OCI-LY1 (cell line): ENCODE data around the gene SYNDIG1.

Experiments
- H2AFZ ChIP-seq: fragments of 200-600 bp; sonication (generic), shearing (Covaris generic); 2 replicates; pipeline ENCODE4 v1.6.0; 2014; ENCODE audit warnings: antibody characterized with exemption, mild to moderate bottlenecking, low read length
- H3F3A ChIP-seq: fragments of 200-600 bp; sonication (generic), shearing (Covaris generic); 2 replicates; pipeline ENCODE4 v1.6.0; 2014; ENCODE audit warnings: mild to moderate bottlenecking, antibody characterized with exemption, low read length, moderate library complexity; ENCODE audit not compliant: insufficient read depth
- H3K27ac ChIP-seq: fragments of 200-600 bp; sonication (generic); 2 replicates; pipeline ENCODE4 v1.5.1; 2014; ENCODE audit warnings: low read length, mixed run types, mild to moderate bottlenecking, low read depth; ENCODE audit not compliant: poor library complexity, severe bottlenecking
- H3K27me3 ChIP-seq: fragments of 200-600 bp; sonication (generic); 2 replicates; pipeline ENCODE4 v1.6.0; 2014; ENCODE audit warnings: antibody characterized with exemption, mild to moderate bottlenecking, low read length, moderate library complexity; ENCODE audit not compliant: insufficient read depth
- H3K36me3 ChIP-seq: fragments of 200-600 bp; sonication (generic); 2 replicates; pipeline ENCODE4 v1.6.1; 2014; ENCODE audit warnings: mild to moderate bottlenecking, antibody characterized with exemption, low read length, moderate library complexity, mixed read lengths; ENCODE audit not compliant: insufficient read depth
- H3K4me1 ChIP-seq: fragments of 200-600 bp; sonication (generic); 2 replicates; pipeline ENCODE4 v1.5.1; 2014; ENCODE audit warnings: mild to moderate bottlenecking, low read length, moderate library complexity; ENCODE audit not compliant: insufficient read depth, severe bottlenecking
- H3K4me2 ChIP-seq: fragments of 200-600 bp; sonication (generic), shearing (Covaris generic); 2 replicates; pipeline ENCODE4 v1.6.1; 2014; ENCODE audit warnings: low read length
- H3K4me3 ChIP-seq: fragments of 200-600 bp; sonication (generic); 2 replicates; pipeline ENCODE4 v1.5.1; 2014; ENCODE audit warnings: low read length, low read depth, mild to moderate bottlenecking, mixed read lengths; ENCODE audit not compliant: poor library complexity, severe bottlenecking
- H3K79me2 ChIP-seq: fragments of 200-600 bp; shearing (Covaris generic); 2 replicates; pipeline ENCODE4 v1.6.1; 2016; ENCODE audit warnings: mixed run types, low read length, mixed read lengths; ENCODE audit not compliant: insufficient read depth
- H3K9ac ChIP-seq: fragments of 200-600 bp; sonication (generic), shearing (Covaris generic); 2 replicates; pipeline ENCODE4 v1.6.1; 2014; ENCODE audit warnings: mild to moderate bottlenecking, low read length, mixed read lengths
- H3K9me2 ChIP-seq: fragments of 200-600 bp; sonication (generic), shearing (Covaris generic); 2 replicates; pipeline ENCODE4 v1.6.1; 2014; ENCODE audit warnings: low read depth, mild to moderate bottlenecking, low read length, mixed read lengths
- H3K9me3 ChIP-seq: fragments of 200-600 bp; shearing (Covaris generic); 2 replicates; pipeline ENCODE4 v1.6.1; 2014; ENCODE audit warnings: low read length, mixed read lengths
- H4K20me1 ChIP-seq: fragments of 200-600 bp; sonication (generic), shearing (Covaris generic); 2 replicates; pipeline ENCODE4 v1.6.0; 2016; ENCODE audit warnings: mild to moderate bottlenecking, low read length; ENCODE audit not compliant: insufficient read depth
- CTCF ChIP-seq: fragments of 200-600 bp; sonication (generic), shearing (Covaris generic); IDR thresholded peaks from 2 replicates; pipeline ENCODE4 v1.5.1; 2017; ENCODE audit warnings: mild to moderate bottlenecking, antibody characterized with exemption, low read length, moderate library complexity, mixed read lengths
- EZH2 ChIP-seq: fragments of 200-600 bp; sonication (generic), shearing (Covaris generic); IDR thresholded peaks from 2 replicates; pipeline ENCODE4 v1.8.0; 2017; ENCODE audit warnings: borderline replicate concordance, mixed run types, mild to moderate bottlenecking, antibody characterized with exemption, low read length, moderate library complexity, mixed read lengths

The SYNDIG1 gene

GRCh38 chr20:24469116-24469893 is at the start of gene SYNDIG1:
TSS of gene SYNDIG1 (plus strand) at chr20:24469629. CDS start at chr20:24543098, 73,469 bp downstream.
- no peak within 1 kb of the TSS for H3K9ac ChIP-seq
- TF ChIP-seq CTCF (no peak), EZH2 (no peak)
- H3K4me3 ChIP-seq = no peak within 1 kb of the TSS
- no peaks in the 10 kb centered on the region for H3K79me2 ChIP-seq
- H3K36me3 ChIP-seq = no peaks in the 10 kb centered on the region
- no peak within 1 kb of the TSS for H2AFZ ChIP-seq
- no peaks in the 10 kb centered on the region for H3K9me3 ChIP-seq
- no peaks in the 10 kb centered on the region for H3K27me3 ChIP-seq
- H3K4me2 ChIP-seq = no peak within 1 kb of the TSS
- H3K9me2 ChIP-seq = no peaks in the 10 kb centered on the region
- no peaks in the 10 kb centered on the region for H3F3A ChIP-seq
- H3K27ac ChIP-seq = no peak within 1 kb of the TSS
- H3K4me1 ChIP-seq = no peaks in the 10 kb centered on the region
- no peaks in the 10 kb centered on the region for H4K20me1 ChIP-seq

GRCh38 chr20:24419786-24420185 is 49.6 kb upstream of the SYNDIG1 start:
- no peaks in the 10 kb centered on the region for H3K4me1 ChIP-seq
- no peaks in the 10 kb centered on the region for H3F3A ChIP-seq
- no peaks in the 10 kb centered on the region for H3K79me2 ChIP-seq
- no peaks in the 10 kb centered on the region for H3K9me3 ChIP-seq
- H3K9ac ChIP-seq = no peak overlapping the region
- H3K27ac ChIP-seq = no peak overlapping the region
- no peaks in the 10 kb centered on the region for H3K9me2 ChIP-seq
- no peak overlapping the region for H3K4me3 ChIP-seq
- no peaks in the 10 kb centered on the region for H3K27me3 ChIP-seq
- no peaks in the 10 kb centered on the region for H3K36me3 ChIP-seq
- H4K20me1 ChIP-seq = no peaks in the 10 kb centered on the region
- TF ChIP-seq EZH2 (no peak), CTCF (no peak)
- no peak overlapping the region for H2AFZ ChIP-seq
- no peak overlapping the region for H3K4me2 ChIP-seq

GRCh38 chr20:24420567-24420966 is 48.9 kb upstream of the SYNDIG1 start:
- Histone ChIP-seq H3K79me2 (no peaks in the 10 kb centered on the region), H2AFZ (no peak overlapping the region), H3K4me1 (no peaks in the 10 kb centered on the region), H3K9ac (no peak overlapping the region), H3K9me3 (no peaks in the 10 kb centered on the region), H3K9me2 (no peaks in the 10 kb centered on the region), H3K4me3 (no peak overlapping the region), H3F3A (no peaks in the 10 kb centered on the region), H4K20me1 (no peaks in the 10 kb centered on the region), H3K36me3 (no peaks in the 10 kb centered on the region), H3K27ac (no peak overlapping the region), H3K4me2 (no peak overlapping the region), H3K27me3 (no peaks in the 10 kb centered on the region)
- TF ChIP-seq CTCF = no peak
- TF ChIP-seq EZH2 = no peak
